ENCODE results near the gene RBFOX2. TPM values are rescaled to one million over a fixed set of nuclear protein-coding genes. Genes with fewer than 3 reads are reported as not detected.
A peak's percentile ranks its signal among the peaks of the same experiment; 100 is the strongest.
"Not testable (repeated sequence)": the region's sequence is repeated elsewhere in the genome, so short reads cannot be mapped to it uniquely, and the experiment has no call there.

The RBFOX2 gene, protein sequence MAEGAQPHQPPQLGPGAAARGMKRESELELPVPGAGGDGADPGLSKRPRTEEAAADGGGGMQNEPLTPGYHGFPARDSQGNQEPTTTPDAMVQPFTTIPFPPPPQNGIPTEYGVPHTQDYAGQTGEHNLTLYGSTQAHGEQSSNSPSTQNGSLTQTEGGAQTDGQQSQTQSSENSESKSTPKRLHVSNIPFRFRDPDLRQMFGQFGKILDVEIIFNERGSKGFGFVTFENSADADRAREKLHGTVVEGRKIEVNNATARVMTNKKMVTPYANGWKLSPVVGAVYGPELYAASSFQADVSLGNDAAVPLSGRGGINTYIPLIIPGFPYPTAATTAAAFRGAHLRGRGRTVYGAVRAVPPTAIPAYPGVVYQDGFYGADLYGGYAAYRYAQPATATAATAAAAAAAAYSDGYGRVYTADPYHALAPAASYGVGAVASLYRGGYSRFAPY
- total RNA-seq (1 to 10 TPM in 3 of 5 donors, under 1 TPM in 2; 0.73 to 1.5 (median 1.4) TPM), total RNA-seq (0.82 to 12.7 (median 1.9) reads per million in 29 experiments)
- 1.3 TPM for total RNA-seq (2013)

DNA sequence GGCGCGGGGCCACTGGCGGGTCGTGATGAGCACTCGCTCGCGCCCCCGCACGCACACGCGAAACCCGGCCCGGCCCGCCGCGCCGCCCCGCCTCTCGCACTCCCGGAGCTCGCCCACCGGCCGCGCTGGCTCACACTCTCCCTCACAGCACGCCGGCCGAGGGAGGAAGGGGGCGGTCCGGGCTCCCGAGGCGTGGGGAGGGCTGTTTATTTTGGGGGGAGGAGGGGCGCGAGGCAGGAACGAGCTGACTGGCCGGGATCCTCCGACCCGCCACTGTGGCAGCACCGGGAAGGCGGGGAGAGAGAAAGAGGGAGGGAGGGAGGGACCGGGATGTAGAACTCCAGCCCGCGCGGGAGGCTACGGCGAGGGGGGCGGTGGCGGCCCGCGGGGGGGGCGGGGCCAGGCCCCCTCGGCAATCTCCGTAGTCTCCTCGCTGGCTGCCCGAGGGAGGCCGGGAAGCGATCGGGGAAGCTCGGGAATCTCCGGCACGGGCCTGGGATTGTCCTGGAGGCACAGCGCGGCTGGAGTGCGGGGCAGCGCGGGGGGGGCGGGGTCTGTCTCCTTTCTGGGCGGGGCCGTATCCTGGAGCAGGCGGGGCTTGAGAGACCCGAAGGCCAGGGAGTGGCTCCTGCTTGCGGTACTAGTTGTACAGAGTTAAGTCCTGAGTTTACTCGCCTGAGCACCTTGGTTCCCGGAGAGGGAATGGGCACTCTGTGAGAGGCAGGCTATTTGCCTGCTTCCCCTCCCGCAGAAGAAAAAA lies at the start of gene RBFOX2:
Gene RBFOX2 (minus strand): TSS at position 179 of the 760 bp plus-strand sequence. CDS start 399 bp downstream, outside the sequence.
- Histone ChIP-seq H3K4me1 (ENCODE audit: control insufficient read depth in 1 of 2, extremely low read depth in 1 of 2, insufficient read depth in 2 of 2, low read length in 2 of 2) (peaks cover 3 to 15% of the 10 kb centered on the region in 2 experiments), H3K27me3 (replicated peaks in 1 of 2; ENCODE audit: control insufficient read depth in 2 of 2, extremely low read depth in 1 of 2, insufficient read depth in 2 of 2, low read length in 1 of 2) (peaks cover 0 to 28% of the 10 kb centered on the region in 2 experiments), H3K9me3 (no peaks in the 10 kb centered on the region), H3K4me3 (ENCODE audit: control insufficient read depth in 1 of 2, extremely low read depth in 1 of 2, low read length in 1 of 2) (peak within 1 kb of the TSS; percentile 58 to 66), H3K36me3 (ENCODE audit: control insufficient read depth in 2 of 2, extremely low read depth in 1 of 2, insufficient read depth in 1 of 2, low read length in 1 of 2) (no peaks in the 10 kb centered on the region), H3K27ac (ENCODE audit: low read length) (no peak within 1 kb of the TSS)
- POLR2A ChIA-PET = no interaction called here
- DNase-seq = peak in 34 of 35 experiments; percentile 0 to 66 (median 38)
- CTCF ChIA-PET = interaction anchor here in 1 of 2 donors (0.6 to 1.1 kb wide), 3 partner anchors 37 to 116 kb away, joined by 3 to 8 read pairs (median 3); no protein-coding TSS in a partner anchor
- ATAC-seq (replicated peaks in 1 of 4) = peak; percentile 77 to 85 (median 80)
- peak within 1 kb of the TSS; percentile 66 to 72 for H3K27ac Mint-ChIP-seq
- H3K27me3 Mint-ChIP-seq = peaks cover 0 to 26% of the 10 kb centered on the region in 2 donors
- H3K9me3 Mint-ChIP-seq = no peaks in the 10 kb centered on the region
- WGBS (ENCODE audit: insufficient coverage) = under 1% methylated on average over 53 of the region's 74 CpGs
- peak within 1 kb of the TSS; percentile 79 to 90 (median 85) for H3K4me3 Mint-ChIP-seq
- no peaks in the 10 kb centered on the region for H3K36me3 Mint-ChIP-seq
- H3K4me1 Mint-ChIP-seq = peaks cover 18 to 25% (median 22%) of the 10 kb centered on the region in 3 donors

DNA sequence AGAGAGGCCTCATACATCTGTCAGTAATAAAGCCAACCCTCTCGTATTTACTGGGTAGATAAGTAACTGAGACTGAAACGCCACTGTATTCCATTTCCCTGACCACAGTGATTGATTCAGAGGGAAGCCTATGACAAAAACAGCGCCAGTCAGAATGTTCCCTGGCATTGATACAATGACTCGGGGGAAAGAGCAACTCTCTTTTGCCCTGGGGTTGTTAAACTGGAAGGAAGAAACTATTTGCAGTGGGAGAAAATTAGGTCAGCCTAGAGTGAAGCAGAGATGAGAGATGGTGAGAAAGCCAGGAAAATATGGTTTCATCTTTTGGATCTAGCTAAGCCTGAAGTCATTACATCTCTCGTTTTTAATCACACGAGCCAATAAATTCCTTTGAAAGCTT lies 48.6 kb upstream of the RBFOX2 start:
- DNase-seq = no peak
- H3K27me3 ChIP-seq (replicated peaks in 1 of 2; ENCODE audit: control insufficient read depth in 2 of 2, extremely low read depth in 1 of 2, insufficient read depth in 2 of 2, low read length in 1 of 2) = no peaks in the 10 kb centered on the region
- H3K27ac ChIP-seq (ENCODE audit: low read length) = no peak overlapping the region
- no peaks in the 10 kb centered on the region for H3K36me3 ChIP-seq (ENCODE audit: control insufficient read depth in 2 of 2, extremely low read depth in 1 of 2, insufficient read depth in 1 of 2, low read length in 1 of 2)
- no peak for ATAC-seq (replicated peaks in 1 of 4)
- CTCF ChIA-PET = no interaction called here
- no peak overlapping the region for H3K4me3 ChIP-seq (ENCODE audit: control insufficient read depth in 1 of 2, extremely low read depth in 1 of 2, low read length in 1 of 2)
- POLR2A ChIA-PET = interaction anchor here in 1 of 2 donors (0.6 kb wide), 1 partner anchor 461 kb away, joined by 5 read pairs; no protein-coding TSS in a partner anchor
- no peaks in the 10 kb centered on the region for H3K9me3 Mint-ChIP-seq
- no peaks in the 10 kb centered on the region for H3K36me3 Mint-ChIP-seq
- WGBS (ENCODE audit: insufficient coverage) = 96% methylated on average over 4 of the region's 6 CpGs
- no peak overlapping the region for H3K27ac Mint-ChIP-seq
- H3K4me1 ChIP-seq (ENCODE audit: control insufficient read depth in 1 of 2, extremely low read depth in 1 of 2, insufficient read depth in 2 of 2, low read length in 2 of 2) = no peaks in the 10 kb centered on the region
- H3K4me1 Mint-ChIP-seq = no peaks in the 10 kb centered on the region
- no peaks in the 10 kb centered on the region for H3K27me3 Mint-ChIP-seq
- no peak overlapping the region for H3K4me3 Mint-ChIP-seq
- H3K9me3 ChIP-seq = no peaks in the 10 kb centered on the region

DNA sequence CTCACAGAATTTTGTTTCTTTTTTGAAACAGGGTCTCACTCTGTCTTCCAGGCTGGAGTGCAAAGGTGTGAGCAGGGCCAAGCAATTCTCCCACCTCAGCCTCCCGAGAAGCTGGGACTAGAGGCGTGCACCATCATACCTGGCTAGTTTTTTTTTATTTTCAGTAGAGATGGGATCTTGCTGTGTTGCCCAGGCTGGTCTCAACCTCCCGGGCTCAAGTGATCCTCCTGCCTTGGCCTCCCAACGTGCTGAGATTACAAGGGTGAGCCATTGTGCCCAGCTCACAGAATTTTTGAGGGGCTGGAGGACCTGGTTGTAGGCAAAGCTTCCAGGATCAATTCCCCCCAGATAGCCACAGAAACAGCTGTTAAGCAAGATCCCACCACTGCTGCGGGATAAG lies 47.1 kb upstream of the RBFOX2 start:
- Mint-ChIP-seq H3K4me1 (no peaks in the 10 kb centered on the region), H3K27ac (no peak overlapping the region), H3K4me3 (no peak overlapping the region), H3K9me3 (no peaks in the 10 kb centered on the region), H3K27me3 (no peaks in the 10 kb centered on the region), H3K36me3 (no peaks in the 10 kb centered on the region)
- Histone ChIP-seq H3K36me3 (ENCODE audit: control insufficient read depth in 2 of 2, extremely low read depth in 1 of 2, insufficient read depth in 1 of 2, low read length in 1 of 2) (no peaks in the 10 kb centered on the region), H3K4me3 (ENCODE audit: control insufficient read depth in 1 of 2, extremely low read depth in 1 of 2, low read length in 1 of 2) (no peak overlapping the region), H3K27ac (ENCODE audit: low read length) (no peak overlapping the region), H3K4me1 (ENCODE audit: control insufficient read depth in 1 of 2, extremely low read depth in 1 of 2, insufficient read depth in 2 of 2, low read length in 2 of 2) (no peaks in the 10 kb centered on the region), H3K27me3 (replicated peaks in 1 of 2; ENCODE audit: control insufficient read depth in 2 of 2, extremely low read depth in 1 of 2, insufficient read depth in 2 of 2, low read length in 1 of 2) (peaks cover 0 to 4% of the 10 kb centered on the region in 2 experiments), H3K9me3 (no peaks in the 10 kb centered on the region)
- ChIA-PET POLR2A (interaction anchor here in 1 of 2 donors (0.7 kb wide), 1 partner anchor 503 kb away, joined by 5 read pairs; no protein-coding TSS in a partner anchor), CTCF (interaction anchor here in 1 of 2 donors (0.6 to 1.4 kb wide), 2 partner anchors 10 to 451 kb away, joined by 3 to 6 read pairs; no protein-coding TSS in a partner anchor)
- ATAC-seq (replicated peaks in 1 of 4) = no peak
- WGBS (ENCODE audit: insufficient coverage) = 100% methylated on average over 1 of the region's 5 CpGs
- DNase-seq = no peak

DNA sequence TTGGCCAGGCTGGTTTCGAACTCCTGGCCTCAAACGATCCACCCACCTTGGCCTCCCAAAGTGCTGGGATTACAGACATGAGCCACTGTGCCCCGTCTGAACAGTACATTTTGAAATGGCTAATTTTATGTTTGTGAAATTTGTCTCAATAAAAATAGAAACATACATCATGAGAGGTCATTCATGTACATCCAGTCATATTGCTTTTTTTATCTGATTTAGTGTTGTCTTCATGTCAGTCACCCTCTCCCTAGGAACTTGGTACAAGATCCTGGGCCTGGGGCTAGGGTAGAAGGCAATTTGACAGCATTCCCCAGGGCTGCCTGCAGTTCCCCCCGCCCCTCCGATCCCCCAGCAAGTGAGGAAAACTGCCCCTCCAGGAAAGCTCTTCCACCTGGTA lies 46.6 kb upstream of the RBFOX2 start:
- Mint-ChIP-seq H3K9me3 (no peaks in the 10 kb centered on the region), H3K36me3 (no peaks in the 10 kb centered on the region), H3K27ac (no peak overlapping the region), H3K4me1 (no peaks in the 10 kb centered on the region), H3K4me3 (no peak overlapping the region), H3K27me3 (no peaks in the 10 kb centered on the region)
- no peak for DNase-seq
- POLR2A ChIA-PET = interaction anchor here in 1 of 2 donors (0.7 kb wide), 1 partner anchor 503 kb away, joined by 5 read pairs; no protein-coding TSS in a partner anchor
- H3K27ac ChIP-seq (ENCODE audit: low read length) = no peak overlapping the region
- CTCF ChIA-PET = interaction anchor here in 1 of 2 donors (0.6 to 1.4 kb wide), 3 partner anchors 9 to 766 kb away, joined by 3 to 6 read pairs (median 4); no protein-coding TSS in a partner anchor
- ATAC-seq (replicated peaks in 1 of 4) = no peak
- 88% methylated on average over 2 of the region's 5 CpGs for WGBS (ENCODE audit: insufficient coverage)
- H3K36me3 ChIP-seq (ENCODE audit: control insufficient read depth in 2 of 2, extremely low read depth in 1 of 2, insufficient read depth in 1 of 2, low read length in 1 of 2) = no peaks in the 10 kb centered on the region
- peaks cover 0 to 4% of the 10 kb centered on the region in 2 experiments for H3K27me3 ChIP-seq (replicated peaks in 1 of 2; ENCODE audit: control insufficient read depth in 2 of 2, extremely low read depth in 1 of 2, insufficient read depth in 2 of 2, low read length in 1 of 2)
- H3K4me1 ChIP-seq (ENCODE audit: control insufficient read depth in 1 of 2, extremely low read depth in 1 of 2, insufficient read depth in 2 of 2, low read length in 2 of 2) = no peaks in the 10 kb centered on the region
- H3K4me3 ChIP-seq (ENCODE audit: control insufficient read depth in 1 of 2, extremely low read depth in 1 of 2, low read length in 1 of 2) = no peak overlapping the region
- no peaks in the 10 kb centered on the region for H3K9me3 ChIP-seq

DNA sequence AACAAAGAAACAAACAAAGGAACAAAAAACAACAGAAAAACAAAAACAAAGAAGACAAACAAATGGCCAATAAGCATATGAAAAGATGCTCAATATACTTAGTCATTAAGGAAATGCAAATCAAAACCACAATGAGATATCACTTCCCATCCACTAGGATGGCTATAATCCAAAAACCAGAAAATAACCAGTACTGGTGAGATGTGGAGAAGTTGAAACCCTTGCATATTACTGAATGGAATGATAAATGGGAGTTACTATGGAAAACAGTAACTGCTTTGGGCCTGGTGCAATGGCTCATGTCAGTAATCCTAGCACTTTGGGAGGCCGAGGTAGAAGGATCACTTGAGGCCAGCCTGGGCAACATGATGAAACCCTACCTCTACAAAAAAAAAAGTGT lies 44.9 kb upstream of the RBFOX2 start:
- no peak overlapping the region for H3K4me3 ChIP-seq (ENCODE audit: control insufficient read depth in 1 of 2, extremely low read depth in 1 of 2, low read length in 1 of 2)
- H3K27me3 Mint-ChIP-seq = no peaks in the 10 kb centered on the region

DNA sequence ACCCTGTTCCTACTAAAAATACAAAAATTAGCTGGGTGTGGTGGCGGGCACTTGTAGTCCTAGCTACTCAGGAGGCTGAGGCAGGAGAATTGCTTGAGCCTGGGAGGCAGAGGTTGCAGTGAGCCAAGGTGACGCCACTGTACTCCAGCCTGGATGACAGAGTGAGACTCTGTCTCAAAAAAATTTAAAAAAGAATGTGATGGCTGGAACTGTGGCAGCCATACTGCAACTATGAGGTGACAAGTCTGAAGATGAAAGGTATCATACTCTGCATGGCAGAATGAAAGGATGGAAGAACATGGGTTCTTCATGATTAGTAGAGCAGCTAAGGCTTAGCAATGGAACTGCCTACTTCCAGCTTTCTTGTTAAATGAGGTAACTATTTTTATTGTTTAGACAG lies 42.0 kb upstream of the RBFOX2 start:
- not testable (repeated sequence) for H3K4me3 ChIP-seq (ENCODE audit: control insufficient read depth in 1 of 2, extremely low read depth in 1 of 2, low read length in 1 of 2); H3K9me3 Mint-ChIP-seq; H3K36me3 Mint-ChIP-seq; H3K9me3 ChIP-seq; H3K27ac Mint-ChIP-seq; H3K36me3 ChIP-seq (ENCODE audit: control insufficient read depth in 2 of 2, extremely low read depth in 1 of 2, insufficient read depth in 1 of 2, low read length in 1 of 2); DNase-seq; H3K27me3 ChIP-seq (replicated peaks in 1 of 2; ENCODE audit: control insufficient read depth in 2 of 2, extremely low read depth in 1 of 2, insufficient read depth in 2 of 2, low read length in 1 of 2); H3K4me3 Mint-ChIP-seq; H3K27ac ChIP-seq (ENCODE audit: low read length); ATAC-seq (replicated peaks in 1 of 4); H3K27me3 Mint-ChIP-seq; H3K4me1 Mint-ChIP-seq
- peaks cover 0 to 10% of the 10 kb centered on the region in 2 experiments for H3K4me1 ChIP-seq (ENCODE audit: control insufficient read depth in 1 of 2, extremely low read depth in 1 of 2, insufficient read depth in 2 of 2, low read length in 2 of 2)
- 100% methylated on average over 1 of the region's 2 CpGs for WGBS (ENCODE audit: insufficient coverage)
- ChIA-PET POLR2A (interaction anchor here in 1 of 2 donors (0.7 kb wide), 2 partner anchors 44 to 223 kb away, joined by 4 to 13 read pairs; no protein-coding TSS in a partner anchor), CTCF (interaction anchor here in 1 of 2 donors (0.6 kb wide), 1 partner anchor 145 kb away, joined by 3 read pairs; no protein-coding TSS in a partner anchor)

More for the DNA sequence above, 44.9 kb upstream of the RBFOX2 start:
- no peaks in the 10 kb centered on the region for H3K36me3 Mint-ChIP-seq
- CTCF ChIA-PET = no interaction called here
- Histone ChIP-seq H3K4me1 (ENCODE audit: control insufficient read depth in 1 of 2, extremely low read depth in 1 of 2, insufficient read depth in 2 of 2, low read length in 2 of 2) (no peaks in the 10 kb centered on the region), H3K27me3 (replicated peaks in 1 of 2; ENCODE audit: control insufficient read depth in 2 of 2, extremely low read depth in 1 of 2, insufficient read depth in 2 of 2, low read length in 1 of 2) (peaks cover 0 to 7% of the 10 kb centered on the region in 2 experiments), H3K9me3 (no peaks in the 10 kb centered on the region), H3K36me3 (ENCODE audit: control insufficient read depth in 2 of 2, extremely low read depth in 1 of 2, insufficient read depth in 1 of 2, low read length in 1 of 2) (no peaks in the 10 kb centered on the region), H3K27ac (ENCODE audit: low read length) (no peak overlapping the region)
- no peaks in the 10 kb centered on the region for H3K4me1 Mint-ChIP-seq
- POLR2A ChIA-PET = no interaction called here
- H3K27ac Mint-ChIP-seq = no peak overlapping the region
- DNase-seq = no peak
- H3K9me3 Mint-ChIP-seq = no peaks in the 10 kb centered on the region
- ATAC-seq (replicated peaks in 1 of 4) = no peak
- WGBS (ENCODE audit: insufficient coverage) = no CpG with 5 or more reads among the region's 1 CpG
- no peak overlapping the region for H3K4me3 Mint-ChIP-seq

All from T-cell (primary cell).